ENCODE results near the gene PSD2.

DNA sequence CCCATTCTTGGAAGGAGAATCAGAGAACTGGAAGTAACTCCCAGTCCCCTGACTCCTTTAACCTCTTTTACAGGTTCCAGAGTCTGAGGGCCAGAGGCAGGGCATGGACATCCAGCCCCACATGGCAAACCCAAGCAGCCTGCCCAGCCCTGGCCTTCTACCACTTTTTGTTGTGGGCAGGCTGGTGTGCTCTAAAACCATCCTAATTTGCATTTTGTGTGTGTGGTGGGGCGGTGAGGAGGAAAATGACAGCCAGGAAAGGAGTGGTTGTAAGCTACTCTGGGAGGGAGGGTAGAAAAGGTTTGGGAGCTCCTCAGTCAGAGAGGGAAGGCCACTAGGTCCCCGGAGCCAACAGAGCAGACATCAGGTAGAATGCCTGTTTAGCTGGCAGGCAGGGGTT, 90.6 kb downstream of the PSD2 start:
- TF ChIP-seq EZH2 (IDR thresholded peaks at IDR 0.05; ENCODE audit: insufficient read depth, poor library complexity, severe bottlenecking) (no peak), EZH2phosphoT487 (IDR thresholded peaks at IDR 0.05; ENCODE audit: insufficient read depth, low read depth) (no peak)

All from GM23248 (cell line).